Mesothelial cell of epicardium (in vitro differentiated cells): ENCODE results near the gene DENND10. TPM values are rescaled to one million over a fixed set of nuclear protein-coding genes. Genes with fewer than 3 reads are reported as not detected.

Experiments used
- DNase-seq, 2 experiments: peaks; one replicate each; pipeline ENCODE4 v3.0.0; 2021; ENCODE audit warnings: low spot score in 2 of 2; ENCODE audit not compliant: unreplicated experiment in 2 of 2
- H3K27ac Mint-ChIP-seq: 2 replicates; pipeline ENCODE4 v1.8.0; 2021; ENCODE audit warnings: mixed read lengths
- H3K27me3 Mint-ChIP-seq: 2 replicates; pipeline ENCODE4 v1.8.0; 2021; ENCODE audit warnings: low read depth, mixed read lengths
- H3K36me3 Mint-ChIP-seq: 2 replicates; pipeline ENCODE4 v1.8.0; 2021; ENCODE audit warnings: mixed read lengths
- H3K4me1 Mint-ChIP-seq: 2 replicates; pipeline ENCODE4 v1.8.0; 2021; ENCODE audit warnings: mixed read lengths
- H3K4me3 Mint-ChIP-seq: 2 replicates; pipeline ENCODE4 v1.8.0; 2021; ENCODE audit warnings: mild to moderate bottlenecking, moderate library complexity, mixed read lengths
- H3K9me3 Mint-ChIP-seq: 2 replicates; pipeline ENCODE4 v1.8.0; 2021; ENCODE audit warnings: mixed read lengths
- total RNA-seq: library from RNA; stranded (reverse); gene quantifications from 3 replicates; pipeline ENCODE4 v1.2.1, GENCODE V29; 2021
- TF ChIP-seq, protein P1 (sequence below): fragments of 200-600 bp; sonication (generic); IDR thresholded peaks from one replicate; pipeline ENCODE4 v1.5.0; 2021; ENCODE audit warnings: antibody characterized with exemption; ENCODE audit not compliant: unreplicated experiment

The DENND10 gene
- total RNA-seq, 1 donor from 2014 or later, result 39.6 TPM

DNA sequence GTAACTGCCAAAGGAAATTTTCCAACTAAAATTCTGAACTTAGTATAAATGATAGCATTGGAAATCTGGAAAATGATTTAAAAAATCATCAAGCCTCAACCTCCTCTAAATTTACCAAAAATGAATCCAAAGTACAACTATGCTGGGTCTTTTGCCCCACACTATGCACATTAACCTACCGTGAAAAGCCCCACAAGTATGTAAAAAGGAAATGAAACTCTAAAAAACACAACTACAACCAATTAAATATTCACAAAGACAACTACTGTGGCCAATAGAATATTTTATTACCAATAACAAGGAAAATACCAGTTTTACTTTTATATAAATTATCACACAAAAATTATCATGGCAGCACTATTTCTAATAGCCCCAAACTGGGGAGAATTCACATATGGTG, 42.6 kb upstream of the DENND10 start:
- Mint-ChIP-seq H3K36me3 (peaks cover 63% of the 10 kb centered on the region), H3K9me3 (no peaks in the 10 kb centered on the region), H3K4me1 (peaks cover 4% of the 10 kb centered on the region), H3K27ac (peak overlapping the region; percentile 43), H3K27me3 (no peaks in the 10 kb centered on the region), H3K4me3 (no peak overlapping the region)
- no peak for DNase-seq
- TF ChIP-seq, protein P1, sequence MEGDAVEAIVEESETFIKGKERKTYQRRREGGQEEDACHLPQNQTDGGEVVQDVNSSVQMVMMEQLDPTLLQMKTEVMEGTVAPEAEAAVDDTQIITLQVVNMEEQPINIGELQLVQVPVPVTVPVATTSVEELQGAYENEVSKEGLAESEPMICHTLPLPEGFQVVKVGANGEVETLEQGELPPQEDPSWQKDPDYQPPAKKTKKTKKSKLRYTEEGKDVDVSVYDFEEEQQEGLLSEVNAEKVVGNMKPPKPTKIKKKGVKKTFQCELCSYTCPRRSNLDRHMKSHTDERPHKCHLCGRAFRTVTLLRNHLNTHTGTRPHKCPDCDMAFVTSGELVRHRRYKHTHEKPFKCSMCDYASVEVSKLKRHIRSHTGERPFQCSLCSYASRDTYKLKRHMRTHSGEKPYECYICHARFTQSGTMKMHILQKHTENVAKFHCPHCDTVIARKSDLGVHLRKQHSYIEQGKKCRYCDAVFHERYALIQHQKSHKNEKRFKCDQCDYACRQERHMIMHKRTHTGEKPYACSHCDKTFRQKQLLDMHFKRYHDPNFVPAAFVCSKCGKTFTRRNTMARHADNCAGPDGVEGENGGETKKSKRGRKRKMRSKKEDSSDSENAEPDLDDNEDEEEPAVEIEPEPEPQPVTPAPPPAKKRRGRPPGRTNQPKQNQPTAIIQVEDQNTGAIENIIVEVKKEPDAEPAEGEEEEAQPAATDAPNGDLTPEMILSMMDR, result no peak

DNA sequence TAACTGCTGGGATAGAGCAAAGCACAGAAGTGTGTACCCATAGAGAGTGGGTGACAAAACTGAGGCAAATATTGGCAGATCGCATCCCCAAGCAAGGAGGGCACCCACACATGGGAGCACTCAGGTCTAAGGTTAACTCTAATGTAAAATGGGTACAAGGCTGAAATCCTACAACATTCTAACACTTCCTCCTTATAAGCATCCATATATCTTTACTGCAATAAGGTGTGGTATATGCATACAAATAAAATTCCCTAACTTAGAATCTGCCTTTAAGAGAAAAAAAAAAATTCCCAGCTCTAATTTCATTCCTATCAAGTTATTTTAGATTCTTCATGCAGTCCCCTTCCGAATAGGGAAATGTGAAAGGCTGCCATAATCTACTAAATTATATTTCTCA, 42.0 kb upstream of the DENND10 start:
- H3K4me3 Mint-ChIP-seq, result no peak overlapping the region
- no peak for DNase-seq
- H3K27me3 Mint-ChIP-seq, result no peaks in the 10 kb centered on the region
- TF ChIP-seq, protein P1, result no peak
- no peaks in the 10 kb centered on the region for H3K9me3 Mint-ChIP-seq
- no peak overlapping the region for H3K27ac Mint-ChIP-seq
- H3K4me1 Mint-ChIP-seq, result peaks cover 2% of the 10 kb centered on the region
- peaks cover 62% of the 10 kb centered on the region for H3K36me3 Mint-ChIP-seq

DNA sequence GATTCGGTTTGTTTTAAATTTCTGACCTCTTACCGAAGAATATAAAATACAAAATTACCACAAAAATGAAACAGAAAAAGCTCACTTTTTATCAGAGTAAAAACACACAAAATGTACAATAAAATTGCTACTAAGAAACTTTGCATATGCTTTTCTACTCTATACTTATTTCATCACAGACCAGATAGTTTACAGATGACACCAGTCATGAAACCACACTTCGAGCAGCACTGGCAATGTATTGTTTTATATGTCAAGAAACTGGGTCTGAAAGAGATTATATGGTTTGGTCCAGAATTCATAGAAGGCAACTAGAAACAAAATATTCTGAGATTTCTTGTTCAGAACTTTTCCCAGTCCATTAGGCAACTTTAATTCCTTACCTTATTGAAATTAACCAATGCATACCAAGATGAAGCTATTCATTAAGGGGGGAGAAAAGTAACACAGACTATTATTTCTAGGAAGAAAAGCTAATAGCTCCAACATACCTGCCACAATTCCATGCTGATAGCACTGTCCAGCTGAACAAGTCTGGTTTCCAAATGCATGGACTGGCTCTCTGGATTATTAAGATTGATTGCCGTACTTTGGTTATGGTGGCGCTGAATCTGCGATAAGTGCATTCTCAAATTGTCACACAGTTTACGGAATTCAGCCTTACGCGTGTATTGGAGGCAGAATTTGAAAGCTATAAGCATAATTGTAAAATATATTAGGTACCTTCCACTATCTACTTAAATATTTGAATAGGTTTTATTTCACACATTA, 33.3 kb upstream of the DENND10 start:
- DNase-seq, result no peak
- Mint-ChIP-seq H3K27me3 (no peaks in the 10 kb centered on the region), H3K27ac (no peak overlapping the region), H3K4me3 (no peak overlapping the region), H3K9me3 (no peaks in the 10 kb centered on the region), H3K4me1 (peaks cover 11% of the 10 kb centered on the region), H3K36me3 (peaks cover 48% of the 10 kb centered on the region)
- TF ChIP-seq, protein P1, result no peak

DNA sequence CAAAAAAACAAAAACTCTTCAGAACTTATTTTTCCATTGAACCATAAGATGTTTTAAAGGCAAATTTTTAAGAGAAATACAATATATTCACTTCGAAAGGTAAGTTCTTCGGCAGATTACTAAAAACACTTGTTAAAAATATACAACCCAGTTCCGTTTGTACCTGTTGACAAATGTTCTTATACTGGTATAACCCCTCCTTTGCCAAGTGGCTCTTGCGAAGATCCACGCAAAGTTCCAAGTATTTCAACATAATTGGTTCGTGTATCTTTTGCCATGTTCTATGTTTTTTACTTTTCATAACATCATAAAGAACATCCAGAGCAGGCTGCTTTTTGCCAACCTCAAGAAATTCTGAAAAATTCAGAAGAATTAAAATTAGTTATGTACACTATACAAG, 30.3 kb upstream of the DENND10 start:
- no peaks in the 10 kb centered on the region for H3K9me3 Mint-ChIP-seq
- TF ChIP-seq, protein P1, result no peak
- no peaks in the 10 kb centered on the region for H3K27me3 Mint-ChIP-seq
- peaks cover 19% of the 10 kb centered on the region for H3K4me1 Mint-ChIP-seq
- peaks cover 32% of the 10 kb centered on the region for H3K36me3 Mint-ChIP-seq
- DNase-seq, result no peak
- peak overlapping the region; percentile 44 for H3K27ac Mint-ChIP-seq
- H3K4me3 Mint-ChIP-seq, result no peak overlapping the region

DNA sequence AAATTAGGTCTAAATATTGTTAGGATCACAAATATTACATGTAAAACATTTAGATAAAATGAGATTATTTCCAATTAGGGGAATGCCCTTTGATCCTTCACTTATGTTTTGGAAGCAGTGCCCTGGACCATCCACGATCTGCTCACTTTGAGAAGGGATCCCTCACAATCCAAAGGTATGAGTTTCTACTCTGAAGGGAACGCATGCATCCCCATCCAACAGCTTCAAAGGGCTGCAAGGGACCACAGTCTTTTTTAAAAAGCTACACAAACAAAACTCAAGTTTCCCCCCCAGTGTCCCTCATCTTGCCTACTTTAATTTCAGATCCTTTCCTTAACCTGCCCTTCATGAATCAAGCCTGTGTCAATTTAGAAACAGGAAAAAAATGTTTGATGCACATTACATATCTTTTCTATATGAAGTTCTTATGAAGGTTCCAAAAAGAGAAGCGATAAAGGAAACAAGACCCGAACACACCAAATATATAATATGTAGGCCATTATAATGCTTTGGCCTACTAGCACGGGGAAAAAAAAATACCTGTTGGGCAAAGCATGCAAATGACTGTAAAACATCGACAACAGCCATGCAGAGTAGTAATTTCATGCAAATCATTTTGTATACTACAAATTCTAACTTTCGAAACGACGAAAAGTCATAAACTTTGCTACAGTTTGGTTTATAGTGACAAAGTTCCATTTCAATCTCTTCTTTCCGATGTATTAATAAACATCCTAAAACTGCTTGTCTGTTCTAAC, 25.3 kb upstream of the DENND10 start:
- Mint-ChIP-seq H3K4me3 (peak overlapping the region; percentile 90), H3K9me3 (no peaks in the 10 kb centered on the region), H3K4me1 (peaks cover 29% of the 10 kb centered on the region), H3K27me3 (no peaks in the 10 kb centered on the region), H3K27ac (peak overlapping the region; percentile 99), H3K36me3 (peaks cover 2% of the 10 kb centered on the region)
- DNase-seq, result no peak
- TF ChIP-seq, protein P1, result no peak
